Breast epithelium (tissue), 4 donors: ENCODE data around the gene DBT. TPM values are rescaled to one million over a fixed set of nuclear protein-coding genes. Genes with fewer than 3 reads are reported as not detected.

Experiments
- DNase-seq, 2 donors: peaks; one replicate each; pipeline ENCODE4 v3.0.0-alpha.2; 2019; ENCODE audit warnings: low spot score in 2 of 2
- H3K27ac ChIP-seq, 2 donors: fragments of 200-600 bp; sonication (generic) in 1 of 2; one replicate each; pipeline ENCODE4 v1.5.1; 2016 to 2019; ENCODE audit warnings: mild to moderate bottlenecking in 1 of 2
- H3K27me3 ChIP-seq, 2 donors: fragments of 200-600 bp; sonication (generic) in 1 of 2; one replicate each; pipeline versions ENCODE4 v1.5.1 to v1.6.0; 2017 to 2019; ENCODE audit warnings: control low read depth in 1 of 2, mild to moderate bottlenecking in 1 of 2
- H3K36me3 ChIP-seq: fragments of 200-600 bp; one replicate; pipeline ENCODE4 v1.5.1; 2019
- H3K4me1 ChIP-seq, 2 donors: fragments of 200-600 bp; sonication (generic); one replicate each; pipeline ENCODE4 v1.5.1; 2016 to 2019; ENCODE audit warnings: control low read depth in 1 of 2
- H3K4me3 ChIP-seq, 3 donors: fragments of 200-600 bp; sonication (generic); 1 replicate in 2 of 3; 2 replicates in 1 of 3; pipeline ENCODE4 v1.5.1; 2016 to 2019; ENCODE audit warnings: mild to moderate bottlenecking in 3 of 3, moderate library complexity in 2 of 3
- H3K9me3 ChIP-seq, 2 donors: fragments of 200-600 bp; sonication (generic) in 1 of 2; one replicate each; pipeline ENCODE4 v1.5.1; 2016 to 2019; ENCODE audit warnings: control low read depth in 1 of 2
- POLR2A ChIP-seq: fragments of 450-650 bp; IDR thresholded peaks from one replicate; pipeline ENCODE4 v1.6.1; 2016; ENCODE audit warnings: antibody characterized with exemption, mild to moderate bottlenecking, moderate library complexity
- POLR2AphosphoS5 ChIP-seq, 3 donors: sonication (generic); formaldehyde crosslinking; IDR thresholded peaks; one replicate each; pipeline ENCODE4 v1.6.1; 2017; ENCODE audit warnings: antibody characterized with exemption in 3 of 3
- intact Hi-C: fragments of 100-400 bp; cut with DNase I; formaldehyde crosslinking; loops from one replicate; pipeline ENCODE4 v1.15.1; 2023; ENCODE audit warnings: low total_unique reads
- total RNA-seq, 3 donors: library from RNA; depleted of rRNA; stranded (reverse); fragments of >200 nt; gene quantifications; one replicate each; pipeline ENCODE4 v1.1.0, GENCODE V29; 2016
- TF ChIP-seq, protein P1 (sequence below), 3 donors: fragments of 450-650 bp; IDR thresholded peaks; one replicate each; pipeline ENCODE4 v1.5.1; 2016 to 2017; ENCODE audit warnings: antibody characterized with exemption in 3 of 3, mild to moderate bottlenecking in 3 of 3, moderate library complexity in 3 of 3

DBT gene
- total RNA-seq, 3 donors from 2014 or later, result 6.9 to 11.0 (median 9.1) TPM

GRCh38 chr1:100230765-100231164 is 18.9 kb downstream of the DBT start:
- H3K36me3 ChIP-seq, result peaks cover 13% of the 10 kb centered on the region
- no peaks in the 10 kb centered on the region for H3K27me3 ChIP-seq
- H3K4me1 ChIP-seq, result no peaks in the 10 kb centered on the region
- no peaks in the 10 kb centered on the region for H3K9me3 ChIP-seq
- no peak overlapping the region for H3K4me3 ChIP-seq
- DNase-seq, result no peak
- TF ChIP-seq, protein P1, sequence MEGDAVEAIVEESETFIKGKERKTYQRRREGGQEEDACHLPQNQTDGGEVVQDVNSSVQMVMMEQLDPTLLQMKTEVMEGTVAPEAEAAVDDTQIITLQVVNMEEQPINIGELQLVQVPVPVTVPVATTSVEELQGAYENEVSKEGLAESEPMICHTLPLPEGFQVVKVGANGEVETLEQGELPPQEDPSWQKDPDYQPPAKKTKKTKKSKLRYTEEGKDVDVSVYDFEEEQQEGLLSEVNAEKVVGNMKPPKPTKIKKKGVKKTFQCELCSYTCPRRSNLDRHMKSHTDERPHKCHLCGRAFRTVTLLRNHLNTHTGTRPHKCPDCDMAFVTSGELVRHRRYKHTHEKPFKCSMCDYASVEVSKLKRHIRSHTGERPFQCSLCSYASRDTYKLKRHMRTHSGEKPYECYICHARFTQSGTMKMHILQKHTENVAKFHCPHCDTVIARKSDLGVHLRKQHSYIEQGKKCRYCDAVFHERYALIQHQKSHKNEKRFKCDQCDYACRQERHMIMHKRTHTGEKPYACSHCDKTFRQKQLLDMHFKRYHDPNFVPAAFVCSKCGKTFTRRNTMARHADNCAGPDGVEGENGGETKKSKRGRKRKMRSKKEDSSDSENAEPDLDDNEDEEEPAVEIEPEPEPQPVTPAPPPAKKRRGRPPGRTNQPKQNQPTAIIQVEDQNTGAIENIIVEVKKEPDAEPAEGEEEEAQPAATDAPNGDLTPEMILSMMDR (IDR thresholded peaks at IDR 0.05), result no peak
- TF ChIP-seq POLR2AphosphoS5 (IDR thresholded peaks at IDR 0.05) (no peak), POLR2A (no peak)
- H3K27ac ChIP-seq, result no peak overlapping the region
- intact Hi-C loops, result no loop called here

DNA sequence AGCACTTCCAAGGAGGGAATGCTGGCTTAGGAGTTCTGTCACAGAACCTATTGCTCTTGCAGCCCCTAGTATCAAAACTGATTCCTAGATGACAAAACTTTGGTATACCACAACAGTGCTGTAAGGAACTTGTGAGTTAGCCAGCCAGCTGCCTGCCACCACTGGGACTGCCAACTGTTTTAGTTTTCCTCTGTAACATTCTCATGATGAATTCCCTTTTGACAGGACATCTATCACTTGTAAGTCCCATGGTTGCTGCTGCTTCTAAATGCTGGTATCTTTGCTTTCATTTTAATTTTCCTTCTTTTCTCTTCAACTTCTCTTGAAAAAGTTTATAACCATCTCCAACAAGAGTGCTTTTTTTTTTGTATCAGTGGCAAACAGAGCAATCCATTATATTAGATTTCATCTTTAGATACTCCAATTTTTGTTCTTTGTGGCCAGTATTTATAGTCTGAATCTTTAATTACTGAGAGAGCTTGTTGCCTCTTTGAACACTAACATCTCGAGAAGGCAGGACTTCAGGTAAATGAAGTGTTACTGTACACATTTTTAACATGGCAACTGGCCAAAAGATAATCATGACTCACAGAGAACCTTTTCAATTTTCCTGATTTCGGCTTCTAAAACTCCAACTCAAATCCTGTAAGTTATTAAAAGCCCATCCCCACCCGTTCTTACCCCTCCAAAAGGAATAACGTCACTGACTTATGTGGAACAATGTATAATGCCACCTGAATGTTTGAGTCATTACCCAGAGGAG is 19.8 kb downstream of the DBT start:
- intact Hi-C loops, result no loop called here
- Histone ChIP-seq H3K27me3 (no peaks in the 10 kb centered on the region), H3K4me3 (no peak overlapping the region), H3K36me3 (peaks cover 13% of the 10 kb centered on the region), H3K27ac (no peak overlapping the region), H3K4me1 (no peaks in the 10 kb centered on the region), H3K9me3 (no peaks in the 10 kb centered on the region)
- TF ChIP-seq POLR2A (no peak), POLR2AphosphoS5 (IDR thresholded peaks at IDR 0.05) (no peak)
- TF ChIP-seq, protein P1 (IDR thresholded peaks at IDR 0.05), result no peak
- no peak for DNase-seq

DNA sequence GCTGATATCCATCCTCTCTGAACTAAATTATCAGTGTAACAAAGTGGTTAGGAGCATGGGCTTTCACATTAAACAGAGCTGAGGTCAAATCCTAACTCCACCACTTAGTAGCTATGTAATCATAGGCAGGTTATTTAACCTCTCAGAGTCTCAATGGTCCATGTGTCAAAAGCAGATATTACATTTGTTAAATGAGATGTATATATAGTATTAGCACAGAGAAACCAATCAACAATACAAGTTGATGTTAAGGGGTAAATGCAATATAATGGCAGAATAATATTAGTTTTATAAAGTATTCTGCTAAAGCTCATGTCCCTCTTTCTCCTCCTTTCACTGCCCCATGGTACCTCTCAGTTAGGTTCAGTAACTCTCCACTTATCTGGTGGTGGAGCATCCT is 27.2 kb downstream of the DBT start:
- intact Hi-C loops, result no loop called here
- no peak for DNase-seq
- no peak overlapping the region for H3K4me3 ChIP-seq
- TF ChIP-seq POLR2AphosphoS5 (IDR thresholded peaks at IDR 0.05) (no peak), POLR2A (no peak)
- TF ChIP-seq, protein P1 (IDR thresholded peaks at IDR 0.05), result no peak
- peaks cover 6% of the 10 kb centered on the region for H3K36me3 ChIP-seq
- H3K4me1 ChIP-seq, result no peaks in the 10 kb centered on the region
- H3K27me3 ChIP-seq, result no peaks in the 10 kb centered on the region
- H3K9me3 ChIP-seq, result no peaks in the 10 kb centered on the region
- H3K27ac ChIP-seq, result no peak overlapping the region

- TF ChIP-seq, protein P1 (IDR thresholded peaks at IDR 0.05), result no peak
- no peak for TF ChIP-seq POLR2A
- TF ChIP-seq POLR2AphosphoS5 (IDR thresholded peaks at IDR 0.05), result no peak
- H3K4me3 ChIP-seq, result no peak overlapping the region
- intact Hi-C loops, result no loop called here
- no peaks in the 10 kb centered on the region for H3K27me3 ChIP-seq
- no peak for DNase-seq
- no peaks in the 10 kb centered on the region for H3K36me3 ChIP-seq
- no peaks in the 10 kb centered on the region for H3K4me1 ChIP-seq
- no peaks in the 10 kb centered on the region for H3K9me3 ChIP-seq
- H3K27ac ChIP-seq, result no peak overlapping the region
Observed at GRCh38 chr1:100219883-100220282, 29.8 kb downstream of the DBT start.

DNA sequence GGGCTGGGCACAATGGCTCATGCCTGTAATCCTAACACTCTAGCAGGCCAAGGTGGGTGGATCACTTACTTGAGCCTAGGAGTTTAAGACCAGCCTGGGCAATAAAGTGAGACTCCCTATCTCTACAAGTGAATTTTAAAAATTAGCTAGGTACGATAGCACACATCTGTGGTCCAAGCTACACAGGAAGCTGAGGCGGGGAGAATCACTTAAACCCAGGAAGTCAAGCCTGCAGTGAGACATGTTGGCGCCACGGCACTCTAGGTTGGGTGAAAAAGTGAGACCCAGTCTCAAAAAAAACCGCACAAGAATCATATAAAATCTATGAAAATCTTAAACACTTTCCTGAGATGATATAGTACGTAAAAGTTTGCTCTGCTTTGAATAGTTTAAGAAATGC is 30.2 kb downstream of the DBT start:
- no peaks in the 10 kb centered on the region for H3K27me3 ChIP-seq
- no peak for DNase-seq
- H3K4me1 ChIP-seq, result no peaks in the 10 kb centered on the region
- H3K9me3 ChIP-seq, result no peaks in the 10 kb centered on the region
- TF ChIP-seq POLR2A (no peak), POLR2AphosphoS5 (IDR thresholded peaks at IDR 0.05) (no peak)
- TF ChIP-seq, protein P1 (IDR thresholded peaks at IDR 0.05), result no peak
- no peaks in the 10 kb centered on the region for H3K36me3 ChIP-seq
- no peak overlapping the region for H3K4me3 ChIP-seq
- intact Hi-C loops, result no loop called here
- H3K27ac ChIP-seq, result no peak overlapping the region
